AG04450 (cell line): ENCODE measurements around the gene SLC8A2. TPM values are rescaled to one million over a fixed set of nuclear protein-coding genes. Genes with fewer than 3 reads are reported as not detected.

Experiments used
- CTCF ChIA-PET: fragments of 300-600, 350-600 bp; formaldehyde crosslinking; extraction: SDS; loops from one replicate; lab custom pipeline; 2022; ENCODE audit warnings: antibody characterized with exemption, inconsistent platforms; lab: Charles Lee
- POLR2A ChIA-PET: fragments of 350-600 bp; formaldehyde crosslinking; extraction: SDS; loops from one replicate; lab custom pipeline; 2021; ENCODE audit warnings: antibody characterized with exemption, inconsistent platforms; lab: Yijun Ruan, JAX
- DNase-seq: peaks from one replicate; pipeline ENCODE4 v3.0.0-alpha.2; 2011; ENCODE audit warnings: low read depth, low spot score
- H3K27ac ChIP-seq: one replicate; pipeline ENCODE4 v1.5.1; 2012; ENCODE audit warnings: low read depth, low read length, control low read depth
- H3K27me3 ChIP-seq: one replicate; pipeline ENCODE4 v1.6.0; 2012; ENCODE audit warnings: low read length; ENCODE audit not compliant: control insufficient read depth, insufficient read depth
- H3K4me3 ChIP-seq: 2 replicates; pipeline ENCODE4 v1.5.1; 2011; ENCODE audit warnings: mild to moderate bottlenecking, low read depth, low read length, control low read depth
- H3K9me3 ChIP-seq: 2 replicates; pipeline ENCODE4 v1.5.1; 2012; ENCODE audit warnings: low read length; ENCODE audit not compliant: control insufficient read depth, insufficient read depth
- CTCF ChIP-seq: IDR thresholded peaks from 2 replicates; pipeline ENCODE4 v1.5.1; 2011; ENCODE audit warnings: low read depth, low read length, control low read depth, inconsistent platforms
- polyA plus RNA-seq: library from polyadenylated mRNA; depleted of rRNA; stranded (reverse); fragments of >200 nt; gene quantifications from 2 replicates; pipeline ENCODE4 v1.2.3, GENCODE V29; 2011

Gene SLC8A2
- polyA plus RNA-seq, 1 experiment, result 0.05 TPM

DNA sequence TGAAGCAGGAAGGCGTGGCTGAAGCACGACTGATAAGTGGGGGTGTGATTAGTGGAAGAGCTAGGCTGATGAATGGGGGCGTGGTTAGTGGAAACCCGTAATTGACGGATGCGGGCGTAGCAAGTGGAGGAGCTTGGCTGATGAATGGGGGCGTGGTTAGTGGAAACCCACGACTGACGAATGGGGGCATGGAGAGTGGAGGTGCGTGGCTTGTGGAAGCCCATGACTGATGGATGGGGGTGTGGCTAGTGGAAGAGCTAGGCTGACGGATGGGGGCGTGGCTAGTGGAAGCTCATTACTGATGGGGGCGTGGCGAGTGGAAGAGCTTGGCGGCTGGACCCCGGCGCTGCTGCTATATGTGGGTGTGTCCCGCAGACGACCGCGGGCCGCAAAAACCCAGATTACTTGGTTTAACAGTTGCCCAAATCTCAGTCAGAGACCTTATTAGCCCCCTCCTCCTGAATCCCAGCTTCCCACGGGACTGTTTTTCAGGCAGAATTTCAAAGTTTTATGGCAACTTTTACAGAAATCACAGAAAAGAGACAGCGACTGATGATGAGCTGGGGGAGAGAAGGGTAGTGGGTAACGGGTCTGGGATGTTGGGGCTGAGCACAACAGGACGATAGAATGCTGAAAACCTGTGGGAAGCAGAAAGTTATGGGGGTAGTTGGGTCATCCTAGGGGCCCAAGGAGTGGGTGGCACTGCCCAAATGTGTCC is 43.4 kb downstream of the SLC8A2 start:
- Histone ChIP-seq H3K27ac (peak overlapping the region; percentile 11), H3K9me3 (no peaks in the 10 kb centered on the region; the same call in 1 of the 2 replicates), H3K4me3 (peak overlapping the region; percentile 50), H3K27me3 (peaks cover 10% of the 10 kb centered on the region)
- TF ChIP-seq CTCF, result no peak
- DNase-seq, result peak; percentile 92
- POLR2A ChIA-PET, result interaction anchor here (0.6 to 1.3 kb wide), 5 partner anchors 18 to 270 kb away, joined by 3 to 7 read pairs (median 3); no protein-coding TSS in a partner anchor
- CTCF ChIA-PET, result interaction anchor here (0.6 to 2.4 kb wide), 22 partner anchors 9 to 320 kb away, joined by 3 to 27 read pairs (median 4); partner anchors contain the start of gene DHX34

DNA sequence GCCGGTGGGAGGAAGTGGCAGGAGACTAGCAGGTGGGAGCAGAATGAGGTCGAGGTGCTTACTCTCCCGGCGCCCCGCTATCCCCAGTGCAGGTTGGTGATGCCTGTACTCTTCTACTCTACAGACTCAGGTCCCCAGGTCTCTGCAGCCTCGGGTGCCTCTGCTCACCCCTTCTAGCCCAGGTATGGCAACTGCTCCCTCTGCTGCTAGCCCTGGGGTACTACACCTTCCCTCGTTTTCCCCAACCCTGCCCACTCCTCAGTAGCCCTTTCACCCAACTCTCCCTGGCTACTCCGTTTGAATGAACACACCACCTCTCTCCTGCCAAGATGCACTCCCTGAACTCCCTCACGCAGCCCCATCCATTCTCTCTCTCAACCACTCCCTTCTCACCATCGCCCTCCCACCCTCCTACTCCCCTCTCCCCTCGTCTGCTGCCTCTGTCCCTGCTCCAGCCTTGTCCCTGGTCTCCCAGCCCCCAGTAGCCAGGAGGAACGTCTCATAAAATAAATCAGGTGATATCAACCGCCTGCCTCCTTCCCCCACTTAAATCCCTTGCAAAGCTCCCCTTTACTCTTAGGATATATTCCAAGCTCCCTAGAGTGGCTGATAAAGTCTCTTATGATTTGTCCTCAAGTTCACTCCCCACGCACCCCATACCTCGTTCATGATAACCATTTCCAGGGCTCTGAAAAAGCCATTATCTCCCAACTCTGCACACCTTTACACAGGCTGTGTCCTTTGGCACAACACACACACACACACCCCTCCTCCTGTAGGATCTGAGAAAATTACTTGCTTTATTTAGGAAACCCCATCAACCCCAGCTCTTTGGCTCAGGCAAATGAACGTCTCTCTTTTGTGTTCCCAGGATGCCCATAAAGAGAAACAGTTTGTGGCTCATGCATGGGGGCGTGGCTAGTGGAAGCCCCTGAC is 44.2 kb downstream of the SLC8A2 start:
- TF ChIP-seq CTCF, result peak; percentile 91
- POLR2A ChIA-PET, result interaction anchor here (0.6 to 1.3 kb wide), 6 partner anchors 18 to 1072 kb away, joined by 3 to 7 read pairs (median 4); no protein-coding TSS in a partner anchor
- H3K27ac ChIP-seq, result peak overlapping the region; percentile 31
- H3K27me3 ChIP-seq, result peaks cover 16% of the 10 kb centered on the region
- H3K4me3 ChIP-seq, result peak overlapping the region; percentile 50
- no peaks in the 10 kb centered on the region; the same call in 1 of the 2 replicates for H3K9me3 ChIP-seq
- CTCF ChIA-PET, result interaction anchor here (0.6 to 2.4 kb wide), 21 partner anchors 10 to 321 kb away, joined by 3 to 27 read pairs (median 5); partner anchors contain the start of gene DHX34
- DNase-seq, result no peak

DNA sequence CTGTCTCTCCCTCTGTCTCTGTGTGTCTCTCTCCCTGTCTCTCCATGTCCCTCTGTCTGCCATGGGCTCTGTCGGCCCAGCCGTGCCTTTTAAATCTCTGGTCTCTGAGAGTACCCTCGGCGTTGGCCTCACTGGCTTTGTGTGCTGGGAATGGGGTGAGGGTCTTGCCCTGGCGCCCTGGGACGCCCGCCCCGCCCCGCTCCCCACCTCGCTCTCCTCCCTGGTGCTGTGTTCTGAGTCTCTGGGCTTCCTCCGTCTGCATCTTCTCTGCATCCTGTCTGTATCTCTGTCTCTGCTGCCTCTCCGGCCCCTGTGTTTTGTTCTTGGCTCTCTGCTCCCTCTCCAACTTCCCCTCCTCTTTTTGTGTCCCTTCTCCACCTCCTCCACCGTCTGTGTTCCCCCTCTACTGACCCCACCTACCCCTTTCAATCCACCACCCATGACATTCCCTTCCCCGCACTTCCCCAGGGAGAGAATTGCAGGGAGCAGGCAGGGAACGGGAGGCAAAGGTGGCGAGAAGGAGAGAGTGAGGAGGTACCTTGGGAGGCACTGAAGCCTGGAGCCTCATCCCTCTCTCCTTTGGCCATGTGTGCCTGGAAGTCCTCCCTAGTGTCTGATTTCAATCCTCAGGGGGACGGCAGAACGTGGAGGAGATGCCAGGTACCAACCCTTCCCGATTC is 48.4 kb downstream of the SLC8A2 start:
- peaks cover 47% of the 10 kb centered on the region for H3K27me3 ChIP-seq
- ChIA-PET POLR2A (no interaction called here), CTCF (no interaction called here)
- H3K4me3 ChIP-seq, result no peak overlapping the region
- no peaks in the 10 kb centered on the region for H3K9me3 ChIP-seq
- no peak for TF ChIP-seq CTCF
- no peak overlapping the region for H3K27ac ChIP-seq
- no peak for DNase-seq

GRCh38 chr19:47422417-47423163 is 49.1 kb downstream of the SLC8A2 start:
- TF ChIP-seq CTCF, result no peak
- H3K9me3 ChIP-seq, result no peaks in the 10 kb centered on the region
- H3K27ac ChIP-seq, result no peak overlapping the region
- CTCF ChIA-PET, result no interaction called here
- H3K27me3 ChIP-seq, result peaks cover 47% of the 10 kb centered on the region
- no peak for DNase-seq
- no peak overlapping the region for H3K4me3 ChIP-seq
- POLR2A ChIA-PET, result no interaction called here
